Testis (tissue), 2 donors: ENCODE measurements around the gene PRODH.
"Not testable (repeated sequence)": the region's sequence is repeated elsewhere in the genome, so short reads cannot be mapped to it uniquely, and the experiment has no call there.

Experiments
- POLR2A ChIP-seq: fragments of 450-650 bp; IDR thresholded peaks from one replicate; pipeline ENCODE4 v1.6.1; 2017; ENCODE audit warnings: antibody characterized with exemption, mild to moderate bottlenecking, moderate library complexity
- TF ChIP-seq, protein P1 (sequence below), 3 experiments: fragments of 450-650 bp in 2 of 3; fragments of 200-600 bp in 1 of 3; sonication (generic) in 1 of 3; IDR thresholded peaks; one replicate each; pipeline ENCODE4 v1.5.1; 2016 to 2019; ENCODE audit warnings: antibody characterized with exemption in 3 of 3, mild to moderate bottlenecking in 2 of 3, moderate library complexity in 1 of 3

DNA sequence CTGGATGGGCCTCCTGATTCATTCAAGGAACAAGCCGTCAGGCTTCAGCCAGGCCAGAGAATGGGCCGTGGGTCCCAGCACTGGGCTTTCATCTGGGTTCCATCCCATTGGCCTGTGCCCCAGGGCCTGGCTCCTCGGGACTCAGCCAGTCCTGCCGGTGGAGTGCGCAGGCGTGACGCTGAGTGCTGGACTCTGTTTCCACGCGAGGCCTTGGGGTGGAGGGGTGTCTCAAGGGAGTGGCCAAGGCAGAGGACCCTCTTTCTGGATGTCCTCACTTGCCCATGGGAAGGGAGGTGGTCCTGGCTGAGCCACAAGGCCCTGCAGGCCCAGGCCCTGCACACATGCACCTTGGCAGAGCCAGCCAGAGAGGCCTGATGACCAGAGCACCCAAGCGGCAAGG, 28.0 kb upstream of the PRODH start:
- TF ChIP-seq, protein P1, sequence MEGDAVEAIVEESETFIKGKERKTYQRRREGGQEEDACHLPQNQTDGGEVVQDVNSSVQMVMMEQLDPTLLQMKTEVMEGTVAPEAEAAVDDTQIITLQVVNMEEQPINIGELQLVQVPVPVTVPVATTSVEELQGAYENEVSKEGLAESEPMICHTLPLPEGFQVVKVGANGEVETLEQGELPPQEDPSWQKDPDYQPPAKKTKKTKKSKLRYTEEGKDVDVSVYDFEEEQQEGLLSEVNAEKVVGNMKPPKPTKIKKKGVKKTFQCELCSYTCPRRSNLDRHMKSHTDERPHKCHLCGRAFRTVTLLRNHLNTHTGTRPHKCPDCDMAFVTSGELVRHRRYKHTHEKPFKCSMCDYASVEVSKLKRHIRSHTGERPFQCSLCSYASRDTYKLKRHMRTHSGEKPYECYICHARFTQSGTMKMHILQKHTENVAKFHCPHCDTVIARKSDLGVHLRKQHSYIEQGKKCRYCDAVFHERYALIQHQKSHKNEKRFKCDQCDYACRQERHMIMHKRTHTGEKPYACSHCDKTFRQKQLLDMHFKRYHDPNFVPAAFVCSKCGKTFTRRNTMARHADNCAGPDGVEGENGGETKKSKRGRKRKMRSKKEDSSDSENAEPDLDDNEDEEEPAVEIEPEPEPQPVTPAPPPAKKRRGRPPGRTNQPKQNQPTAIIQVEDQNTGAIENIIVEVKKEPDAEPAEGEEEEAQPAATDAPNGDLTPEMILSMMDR (IDR thresholded peaks at IDR 0.05): not testable (repeated sequence)
- TF ChIP-seq POLR2A: not testable (repeated sequence)
